HepG2 (cell line): ENCODE measurements around the gene HOXB6. TPM values are rescaled to one million over a fixed set of nuclear protein-coding genes. Genes with fewer than 3 reads are reported as not detected.

Experiments
- MXD4 ChIP-seq: IDR thresholded peaks from 2 replicates; pipeline ENCODE4 v1.6.1; 2016; ENCODE audit warnings: mild to moderate bottlenecking, missing biosample characterization, missing genetic modification reagents
- RARG ChIP-seq: sonication (generic); formaldehyde crosslinking; IDR thresholded peaks from 2 replicates; pipeline ENCODE4 v1.4.0; 2020; ENCODE audit warnings: low read depth, mild to moderate bottlenecking, missing genetic modification reagents
- ZNF788 ChIP-seq: sonication (generic); formaldehyde crosslinking; IDR thresholded peaks from 2 replicates; pipeline ENCODE4 v1.5.0; 2020; ENCODE audit warnings: mild to moderate bottlenecking, missing genetic modification reagents, borderline replicate concordance
- polyA plus RNA-seq, 8 experiments: library from polyadenylated mRNA; depleted of rRNA in 3 of 8; stranded (reverse) in 7 of 8; unstranded in 1 of 8; fragments of >200 nt; fragmentation: Illumina TruSeq in 4 of 8; extraction: Trizol in 4 of 8; gene quantifications; 2 replicates each; pipeline versions ENCODE4 v1.2.1 to v1.2.3, GENCODE V29; 2011 to 2016; ENCODE audit warnings: low read depth in 4 of 8, missing spikeins in 1 of 8, mixed read lengths in 1 of 8; ENCODE audit not compliant: insufficient read depth in 1 of 8
- total RNA-seq, 5 experiments: library from RNA; depleted of rRNA; stranded (reverse); fragments of >200 nt; fragmentation: Illumina TruSeq; extraction: Trizol; gene quantifications; 2 replicates each; pipeline ENCODE4 v1.2.3, GENCODE V29; 2016; ENCODE audit warnings: low read depth in 1 of 5
- TF ChIP-seq, protein P1 (sequence below): sonication (generic); formaldehyde crosslinking; IDR thresholded peaks from 2 replicates; pipeline ENCODE4 v1.4.0; 2020; ENCODE audit warnings: missing genetic modification reagents

The HOXB6 gene
- total and polyA plus RNA-seq, 2 of the 13 experiments (the other 11 are each of a cell fraction or from before 2014, with no cell fraction given) = not detected

- TF ChIP-seq, protein P1, sequence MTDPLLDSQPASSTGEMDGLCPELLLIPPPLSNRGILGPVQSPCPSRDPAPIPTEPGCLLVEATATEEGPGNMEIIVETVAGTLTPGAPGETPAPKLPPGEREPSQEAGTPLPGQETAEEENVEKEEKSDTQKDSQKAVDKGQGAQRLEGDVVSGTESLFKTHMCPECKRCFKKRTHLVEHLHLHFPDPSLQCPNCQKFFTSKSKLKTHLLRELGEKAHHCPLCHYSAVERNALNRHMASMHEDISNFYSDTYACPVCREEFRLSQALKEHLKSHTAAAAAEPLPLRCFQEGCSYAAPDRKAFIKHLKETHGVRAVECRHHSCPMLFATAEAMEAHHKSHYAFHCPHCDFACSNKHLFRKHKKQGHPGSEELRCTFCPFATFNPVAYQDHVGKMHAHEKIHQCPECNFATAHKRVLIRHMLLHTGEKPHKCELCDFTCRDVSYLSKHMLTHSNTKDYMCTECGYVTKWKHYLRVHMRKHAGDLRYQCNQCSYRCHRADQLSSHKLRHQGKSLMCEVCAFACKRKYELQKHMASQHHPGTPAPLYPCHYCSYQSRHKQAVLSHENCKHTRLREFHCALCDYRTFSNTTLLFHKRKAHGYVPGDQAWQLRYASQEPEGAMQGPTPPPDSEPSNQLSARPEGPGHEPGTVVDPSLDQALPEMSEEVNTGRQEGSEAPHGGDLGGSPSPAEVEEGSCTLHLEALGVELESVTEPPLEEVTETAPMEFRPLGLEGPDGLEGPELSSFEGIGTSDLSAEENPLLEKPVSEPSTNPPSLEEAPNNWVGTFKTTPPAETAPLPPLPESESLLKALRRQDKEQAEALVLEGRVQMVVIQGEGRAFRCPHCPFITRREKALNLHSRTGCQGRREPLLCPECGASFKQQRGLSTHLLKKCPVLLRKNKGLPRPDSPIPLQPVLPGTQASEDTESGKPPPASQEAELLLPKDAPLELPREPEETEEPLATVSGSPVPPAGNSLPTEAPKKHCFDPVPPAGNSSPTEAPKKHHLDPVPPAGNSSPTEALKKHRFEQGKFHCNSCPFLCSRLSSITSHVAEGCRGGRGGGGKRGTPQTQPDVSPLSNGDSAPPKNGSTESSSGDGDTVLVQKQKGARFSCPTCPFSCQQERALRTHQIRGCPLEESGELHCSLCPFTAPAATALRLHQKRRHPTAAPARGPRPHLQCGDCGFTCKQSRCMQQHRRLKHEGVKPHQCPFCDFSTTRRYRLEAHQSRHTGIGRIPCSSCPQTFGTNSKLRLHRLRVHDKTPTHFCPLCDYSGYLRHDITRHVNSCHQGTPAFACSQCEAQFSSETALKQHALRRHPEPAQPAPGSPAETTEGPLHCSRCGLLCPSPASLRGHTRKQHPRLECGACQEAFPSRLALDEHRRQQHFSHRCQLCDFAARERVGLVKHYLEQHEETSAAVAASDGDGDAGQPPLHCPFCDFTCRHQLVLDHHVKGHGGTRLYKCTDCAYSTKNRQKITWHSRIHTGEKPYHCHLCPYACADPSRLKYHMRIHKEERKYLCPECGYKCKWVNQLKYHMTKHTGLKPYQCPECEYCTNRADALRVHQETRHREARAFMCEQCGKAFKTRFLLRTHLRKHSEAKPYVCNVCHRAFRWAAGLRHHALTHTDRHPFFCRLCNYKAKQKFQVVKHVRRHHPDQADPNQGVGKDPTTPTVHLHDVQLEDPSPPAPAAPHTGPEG (CRISPR knock-in tag) = no peak
- TF ChIP-seq MXD4 (CRISPR knock-in tag) (no peak), RARG (no peak), ZNF788 (CRISPR knock-in tag) (no peak)
Measured at GRCh38 chr17:48647103-48647962, 42.5 kb upstream of the HOXB6 start (continued).
